HCT116 (cell line): ENCODE results near the gene SLC44A3. TPM values are rescaled to one million over a fixed set of nuclear protein-coding genes. Genes with fewer than 3 reads are reported as not detected.

ENCODE experiments used
- ATAC-seq: fragments of 200-7000 bp; cut with Tn5 transposase; 2 replicates; pipeline ENCODE4 v1.9.1; 2020; ENCODE audit warnings: mild to moderate bottlenecking, moderate library complexity
- BruUV-seq: library from RNA; stranded (reverse); fragments of 400-500 nt; replicated peaks from 2 replicates; lab custom pipeline; 2021; lab: Mats Ljungman, UMichigan
- CTCF ChIA-PET: fragments of 300-600 bp; sonication (Branson Sonifier 250); formaldehyde crosslinking; loops from one replicate; lab custom pipeline; 2021; ENCODE audit warnings: antibody characterized with exemption; lab: Charles Lee
- POLR2A ChIA-PET: fragments of 300-600, 350-600 bp; sonication (Branson Sonifier 250); formaldehyde crosslinking; loops from one replicate; lab custom pipeline; 2021; ENCODE audit warnings: antibody characterized with exemption; lab: Charles Lee
- RAD21 ChIA-PET, 2 experiments: fragments of 300-600 bp; sonication (Branson Sonifier 250); formaldehyde crosslinking; loops; one replicate each; lab custom pipeline; 2023; ENCODE audit warnings: low total read pairs in 2 of 2; ENCODE audit not compliant: uncharacterized antibody in 2 of 2, unreplicated experiment in 2 of 2, low non-redundant PET in 1 of 2; lab: Charles Lee
- DNase-seq: peaks from one replicate; pipeline ENCODE4 v3.0.0-alpha.2; 2010; ENCODE audit warnings: low read depth, low spot score
- H2AFZ ChIP-seq: fragments of 200-600 bp; shearing (Covaris generic), sonication (generic); 2 replicates; pipeline ENCODE4 v1.6.1; 2017; ENCODE audit warnings: low read depth, mixed run types, mixed read lengths, antibody characterized with exemption, low read length; ENCODE audit not compliant: poor library complexity, severe bottlenecking
- H3K27ac ChIP-seq: 2 replicates; pipeline ENCODE4 v1.5.1; 2012; ENCODE audit warnings: low read depth, low read length
- H3K27me3 ChIP-seq: fragments of 200-600 bp; sonication (generic); 2 replicates; pipeline ENCODE4 v1.6.1; 2016; ENCODE audit warnings: mixed run types, low read length, mixed read lengths; ENCODE audit not compliant: insufficient read depth
- H3K36me3 ChIP-seq, 2 experiments: fragments of 200-500 bp in 1 of 2; fragments of 200-600 bp in 1 of 2; sonication (Bioruptor generic) in 1 of 2; sonication (generic) in 1 of 2; 2 replicates each; pipeline versions ENCODE4 v1.5.1 to v1.6.1; 2014 to 2016; ENCODE audit warnings: low read length in 2 of 2, inconsistent platforms in 1 of 2, mixed read lengths in 1 of 2, mixed run types in 1 of 2; ENCODE audit not compliant: insufficient read depth in 2 of 2, control insufficient read depth in 1 of 2
- H3K4me1 ChIP-seq, 2 experiments: fragments of 200-600 bp in 1 of 2; sonication (generic) in 1 of 2; 2 replicates each; pipeline versions ENCODE4 v1.5.1 to v1.6.1; 2012 to 2017; ENCODE audit warnings: low read length in 2 of 2, inconsistent platforms in 1 of 2, mild to moderate bottlenecking in 1 of 2, mixed read lengths in 1 of 2, mixed run types in 1 of 2, moderate library complexity in 1 of 2; ENCODE audit not compliant: insufficient read depth in 2 of 2, control insufficient read depth in 1 of 2
- H3K4me2 ChIP-seq: fragments of 200-600 bp; sonication (generic); 2 replicates; pipeline ENCODE4 v1.6.1; 2017; ENCODE audit warnings: mixed run types, low read length, mixed read lengths
- H3K4me3 ChIP-seq, 2 experiments: fragments of 200-600 bp in 1 of 2; sonication (generic) in 1 of 2; replicated peaks in 1 of 2; 2 replicates each; pipeline ENCODE4 v1.5.1; 2011 to 2016; ENCODE audit warnings: low read length in 2 of 2, control low read depth in 1 of 2, low read depth in 1 of 2, mild to moderate bottlenecking in 1 of 2, mixed read lengths in 1 of 2, mixed run types in 1 of 2
- H3K79me2 ChIP-seq: fragments of 200-600 bp; sonication (generic); 2 replicates; pipeline ENCODE4 v1.6.1; 2017; ENCODE audit warnings: mild to moderate bottlenecking, mixed run types, low read length, moderate library complexity, mixed read lengths; ENCODE audit not compliant: insufficient read depth
- H3K9ac ChIP-seq: fragments of 200-600 bp; sonication (generic); 2 replicates; pipeline ENCODE4 v1.6.1; 2016; ENCODE audit warnings: low read length, mixed read lengths
- H3K9me2 ChIP-seq: fragments of 200-600 bp; sonication (generic), shearing (Covaris generic); 2 replicates; pipeline ENCODE4 v1.6.1; 2017; ENCODE audit warnings: mixed run types, mild to moderate bottlenecking, moderate library complexity; ENCODE audit not compliant: insufficient read depth
- H3K9me3 ChIP-seq, 2 experiments: fragments of 200-500 bp in 1 of 2; fragments of 200-600 bp in 1 of 2; sonication (Bioruptor generic) in 1 of 2; sonication (generic) in 1 of 2; 2 replicates each; pipeline ENCODE4 v1.6.1; 2014 to 2017; ENCODE audit warnings: low read length in 2 of 2, mixed read lengths in 2 of 2, inconsistent platforms in 1 of 2, low read depth in 1 of 2, mild to moderate bottlenecking in 1 of 2, mixed run types in 1 of 2, moderate library complexity in 1 of 2; ENCODE audit not compliant: control insufficient read depth in 1 of 2, insufficient read depth in 1 of 2
- H4K20me1 ChIP-seq: fragments of 200-600 bp; sonication (generic), shearing (Covaris generic); 2 replicates; pipeline ENCODE4 v1.6.1; 2017; ENCODE audit warnings: mixed run types, mild to moderate bottlenecking, moderate library complexity; ENCODE audit not compliant: insufficient read depth
- CBX3 ChIP-seq: IDR thresholded peaks from 2 replicates; pipeline ENCODE4 v1.6.1; 2012; ENCODE audit warnings: low read depth
- CEBPB ChIP-seq: IDR thresholded peaks from 2 replicates; pipeline ENCODE4 v1.6.1; 2012; ENCODE audit warnings: low read depth
- EGR1 ChIP-seq: IDR thresholded peaks from 2 replicates; pipeline ENCODE4 v1.6.1; 2012; ENCODE audit warnings: low read depth
- EZH2 ChIP-seq: fragments of 200-600 bp; sonication (generic); IDR thresholded peaks from 2 replicates; pipeline ENCODE4 v1.6.1; 2017; ENCODE audit warnings: antibody characterized with exemption, mixed run types
- JUND ChIP-seq: IDR thresholded peaks from 2 replicates; pipeline ENCODE4 v1.6.1; 2012
- POLR2A ChIP-seq: IDR thresholded peaks from 2 replicates; pipeline ENCODE4 v1.7.0; 2011; ENCODE audit warnings: borderline replicate concordance; ENCODE audit not compliant: insufficient read depth, insufficient read length; ENCODE audit errors: extremely low read depth
- POLR2AphosphoS5 ChIP-seq: IDR thresholded peaks from 2 replicates; pipeline ENCODE4 v1.6.1; 2011; ENCODE audit warnings: mild to moderate bottlenecking, low read depth, low read length, moderate library complexity
- SIN3A ChIP-seq: IDR thresholded peaks from 2 replicates; pipeline ENCODE4 v1.6.1; 2012; ENCODE audit warnings: low read depth
- SP1 ChIP-seq: IDR thresholded peaks from 2 replicates; pipeline ENCODE4 v1.6.1; 2012; ENCODE audit warnings: low read depth
- SRF ChIP-seq: IDR thresholded peaks from 2 replicates; pipeline ENCODE4 v1.6.1; 2012; ENCODE audit warnings: low read depth
- TCF7L2 ChIP-seq: IDR thresholded peaks from 2 replicates; pipeline ENCODE4 v1.7.0; 2011; ENCODE audit warnings: borderline replicate concordance, inconsistent platforms; ENCODE audit not compliant: insufficient read depth, insufficient read length; ENCODE audit errors: extremely low read depth
- YY1 ChIP-seq: IDR thresholded peaks from 2 replicates; pipeline ENCODE4 v1.6.1; 2011; ENCODE audit warnings: low read length, low read depth, moderate library complexity, mild to moderate bottlenecking; ENCODE audit not compliant: insufficient replicate concordance; ENCODE audit errors: extremely low read depth
- intact Hi-C: fragments of 100-400 bp; cut with micrococcal nuclease; formaldehyde crosslinking; loops from 2 replicates; pipeline ENCODE4 v1.10.0; 2022
- total RNA-seq: library from RNA; stranded (reverse); gene quantifications from one replicate; pipeline ENCODE4 v1.2.1, GENCODE V29; 2021; ENCODE audit not compliant: unreplicated experiment
- TF ChIP-seq, protein P1 (sequence below), 3 experiments: fragments of 200-600 bp in 1 of 3; sonication (generic) in 1 of 3; IDR thresholded peaks in 2 of 3; conservative IDR thresholded peaks in 1 of 3; 2 replicates each; pipeline ENCODE4 v1.5.1; 2012 to 2017; ENCODE audit warnings: low read depth in 2 of 3, low read length in 2 of 3, antibody characterized with exemption in 1 of 3, borderline replicate concordance in 1 of 3, control low read depth in 1 of 3, mild to moderate bottlenecking in 1 of 3, mixed read lengths in 1 of 3, mixed run types in 1 of 3, moderate library complexity in 1 of 3; ENCODE audit not compliant: insufficient read depth in 1 of 3
- TF ChIP-seq, protein P2 (sequence below): IDR thresholded peaks from 2 replicates; pipeline ENCODE4 v1.6.1; 2012
- TF ChIP-seq, protein P3 (sequence below): IDR thresholded peaks from 2 replicates; pipeline ENCODE4 v1.6.1; 2011; ENCODE audit warnings: mild to moderate bottlenecking, low read length, moderate library complexity; ENCODE audit not compliant: insufficient replicate concordance; ENCODE audit errors: extremely low read depth

The SLC44A3 gene
- total RNA-seq, 1 experiment from 2014 or later = 9.6 TPM

DNA sequence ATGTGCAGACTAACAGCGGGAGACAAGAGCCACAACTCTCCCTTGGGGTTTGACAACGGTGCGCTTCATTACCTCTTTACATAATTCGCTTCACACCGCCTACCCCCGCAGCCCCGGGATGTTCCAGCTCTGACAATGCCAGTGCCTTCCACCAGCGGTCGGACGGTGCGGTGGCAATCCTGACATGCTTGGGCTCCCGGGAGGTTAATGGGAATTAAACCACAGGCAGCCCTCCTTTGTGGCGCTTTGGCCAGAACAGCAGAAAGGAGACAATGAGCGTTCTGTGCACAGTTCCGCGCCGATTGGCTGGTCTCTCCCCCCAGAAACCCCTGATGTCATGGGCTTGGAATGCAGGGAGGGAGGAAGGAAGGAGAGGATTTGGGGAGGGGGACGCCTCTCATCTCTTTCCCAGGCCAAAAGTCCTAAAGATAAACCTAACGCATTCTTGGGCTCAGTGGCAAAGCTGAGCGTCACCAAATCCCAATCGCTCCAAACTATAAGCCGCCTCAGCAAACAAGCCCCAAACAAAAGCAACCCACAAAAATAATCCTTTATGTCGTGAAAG, 105.5 kb downstream of the SLC44A3 start (continued):
- TF ChIP-seq, protein P1, sequence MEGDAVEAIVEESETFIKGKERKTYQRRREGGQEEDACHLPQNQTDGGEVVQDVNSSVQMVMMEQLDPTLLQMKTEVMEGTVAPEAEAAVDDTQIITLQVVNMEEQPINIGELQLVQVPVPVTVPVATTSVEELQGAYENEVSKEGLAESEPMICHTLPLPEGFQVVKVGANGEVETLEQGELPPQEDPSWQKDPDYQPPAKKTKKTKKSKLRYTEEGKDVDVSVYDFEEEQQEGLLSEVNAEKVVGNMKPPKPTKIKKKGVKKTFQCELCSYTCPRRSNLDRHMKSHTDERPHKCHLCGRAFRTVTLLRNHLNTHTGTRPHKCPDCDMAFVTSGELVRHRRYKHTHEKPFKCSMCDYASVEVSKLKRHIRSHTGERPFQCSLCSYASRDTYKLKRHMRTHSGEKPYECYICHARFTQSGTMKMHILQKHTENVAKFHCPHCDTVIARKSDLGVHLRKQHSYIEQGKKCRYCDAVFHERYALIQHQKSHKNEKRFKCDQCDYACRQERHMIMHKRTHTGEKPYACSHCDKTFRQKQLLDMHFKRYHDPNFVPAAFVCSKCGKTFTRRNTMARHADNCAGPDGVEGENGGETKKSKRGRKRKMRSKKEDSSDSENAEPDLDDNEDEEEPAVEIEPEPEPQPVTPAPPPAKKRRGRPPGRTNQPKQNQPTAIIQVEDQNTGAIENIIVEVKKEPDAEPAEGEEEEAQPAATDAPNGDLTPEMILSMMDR (IDR thresholded peaks at IDR 0.05 in 2 of 3, conservative IDR thresholded peaks at IDR 0.05 in 1 of 3; ENCODE audit: borderline replicate concordance in 1 of 3, insufficient read depth in 1 of 3, low read depth in 2 of 3, low read length in 2 of 3) = no peak
- TF ChIP-seq SRF (no peak), TCF7L2 (no peak), JUND (no peak)

DNA sequence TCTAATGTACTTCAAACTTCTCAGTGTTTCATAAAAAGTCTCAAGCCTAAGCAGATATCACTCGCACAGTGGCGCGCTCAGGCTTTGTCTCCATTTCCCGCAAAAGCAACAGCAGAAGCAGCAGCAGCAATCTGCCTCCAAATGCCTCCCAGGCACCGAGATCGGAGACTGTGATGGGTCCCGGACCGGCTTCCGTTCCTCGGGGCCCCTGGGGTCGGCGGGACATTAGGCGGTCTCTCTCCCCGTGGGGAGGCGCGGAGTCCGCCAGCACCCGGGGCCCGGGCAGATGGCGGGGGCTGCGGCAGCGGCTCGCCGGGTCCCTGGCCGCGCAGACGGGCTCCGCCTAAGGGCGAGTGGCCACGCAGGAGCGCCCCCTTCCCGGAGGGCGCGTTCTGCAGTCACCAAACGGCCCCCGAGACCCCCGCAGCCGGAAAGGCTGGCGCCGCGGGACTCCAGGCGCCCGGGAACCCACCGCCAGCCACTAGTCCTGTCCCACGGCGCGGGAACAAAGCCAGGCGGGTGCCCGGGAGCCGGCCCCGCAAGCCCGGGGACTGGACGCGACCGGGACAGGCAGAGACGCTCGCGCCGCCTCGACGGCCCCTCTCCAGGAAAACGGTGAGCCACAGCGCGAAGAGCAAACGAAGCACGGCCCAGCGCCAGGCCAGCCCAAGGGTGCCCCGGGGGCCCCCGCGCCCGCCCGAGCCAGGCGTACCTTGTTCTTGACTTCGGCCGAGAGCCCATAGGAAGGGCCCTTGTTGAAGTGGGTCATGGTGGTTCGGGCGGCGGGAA, 106.2 kb downstream of the SLC44A3 start:
- ChIA-PET POLR2A (interaction anchor here (0.9 to 1.1 kb wide), 3 partner anchors 11 to 115 kb away, joined by 3 to 4 read pairs (median 3); no protein-coding TSS in a partner anchor), RAD21 (interaction anchor here in 1 of 2 experiments (0.7 kb wide), 1 partner anchor 72 kb away, joined by 4 read pairs; no protein-coding TSS in a partner anchor), CTCF (interaction anchor here (2.5 kb wide), 1 partner anchor 72 kb away, joined by 11 read pairs; no protein-coding TSS in a partner anchor)
- Histone ChIP-seq H3K27me3 (no peaks in the 10 kb centered on the region), H3K4me1 (peaks cover 11 to 38% of the 10 kb centered on the region in 2 experiments; a peak in 3 of 4 replicates), H4K20me1 (peaks cover 9% of the 10 kb centered on the region; the same call in 1 of the 2 replicates), H3K4me3 (peak overlapping the region; percentile 69 to 86), H3K4me2 (peak overlapping the region; percentile 95), H3K9me2 (no peaks in the 10 kb centered on the region), H2AFZ (no peak overlapping the region), H3K9me3 (no peaks in the 10 kb centered on the region), H3K27ac (peak overlapping the region; percentile 89), H3K9ac (peak overlapping the region; percentile 85), H3K79me2 (peaks cover 53% of the 10 kb centered on the region), H3K36me3 (0 out of 4 replicates have a peak, but pooled peaks cover 0 to 6% of the 10 kb centered on the region in 2 experiments)
- intact Hi-C loops = loop anchor here (2.0 kb wide), 2 partner anchors 72 to 114 kb away; no protein-coding TSS in a partner anchor
- no TSS peak for BruUV-seq
- ATAC-seq (peak; percentile 56), DNase-seq (no peak)
- TF ChIP-seq SRF (no peak), TCF7L2 (no peak), EGR1 (no peak), EZH2 (no peak), YY1 (no peak), CEBPB (no peak), CBX3 (no peak), POLR2A (no peak), SP1 (no peak), POLR2AphosphoS5 (peak; percentile 33; the same call in 1 of the 2 replicates), SIN3A (no peak)
- TF ChIP-seq, protein P2, sequence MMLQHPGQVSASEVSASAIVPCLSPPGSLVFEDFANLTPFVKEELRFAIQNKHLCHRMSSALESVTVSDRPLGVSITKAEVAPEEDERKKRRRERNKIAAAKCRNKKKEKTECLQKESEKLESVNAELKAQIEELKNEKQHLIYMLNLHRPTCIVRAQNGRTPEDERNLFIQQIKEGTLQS = no peak
- TF ChIP-seq, protein P1 (IDR thresholded peaks at IDR 0.05 in 2 of 3, conservative IDR thresholded peaks at IDR 0.05 in 1 of 3; ENCODE audit: borderline replicate concordance in 1 of 3, insufficient read depth in 1 of 3, low read depth in 2 of 3, low read length in 2 of 3) = peak; percentile 28 to 40 (median 28); a peak in 4 of 6 replicates
- TF ChIP-seq, protein P3, sequence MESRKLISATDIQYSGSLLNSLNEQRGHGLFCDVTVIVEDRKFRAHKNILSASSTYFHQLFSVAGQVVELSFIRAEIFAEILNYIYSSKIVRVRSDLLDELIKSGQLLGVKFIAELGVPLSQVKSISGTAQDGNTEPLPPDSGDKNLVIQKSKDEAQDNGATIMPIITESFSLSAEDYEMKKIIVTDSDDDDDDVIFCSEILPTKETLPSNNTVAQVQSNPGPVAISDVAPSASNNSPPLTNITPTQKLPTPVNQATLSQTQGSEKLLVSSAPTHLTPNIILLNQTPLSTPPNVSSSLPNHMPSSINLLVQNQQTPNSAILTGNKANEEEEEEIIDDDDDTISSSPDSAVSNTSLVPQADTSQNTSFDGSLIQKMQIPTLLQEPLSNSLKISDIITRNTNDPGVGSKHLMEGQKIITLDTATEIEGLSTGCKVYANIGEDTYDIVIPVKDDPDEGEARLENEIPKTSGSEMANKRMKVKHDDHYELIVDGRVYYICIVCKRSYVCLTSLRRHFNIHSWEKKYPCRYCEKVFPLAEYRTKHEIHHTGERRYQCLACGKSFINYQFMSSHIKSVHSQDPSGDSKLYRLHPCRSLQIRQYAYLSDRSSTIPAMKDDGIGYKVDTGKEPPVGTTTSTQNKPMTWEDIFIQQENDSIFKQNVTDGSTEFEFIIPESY = no peak
